SJCRH30 (cell line): ENCODE measurements around the gene CHCHD6. TPM values are rescaled to one million over a fixed set of nuclear protein-coding genes. Genes with fewer than 3 reads are reported as not detected.

Experiments
- DNase-seq, 2 experiments: peaks; one replicate each; pipeline ENCODE4 v3.0.0-alpha.2; 2015 to 2020
- H3K27ac ChIP-seq: fragments of 250-450 bp; sonication (Bioruptor Pico); 2 replicates; pipeline ENCODE4 v1.5.1; 2020; ENCODE audit warnings: mild to moderate bottlenecking, moderate library complexity
- H3K27me3 ChIP-seq: fragments of 250-450 bp; sonication (Bioruptor Pico); 2 replicates; pipeline ENCODE4 v1.5.1; 2020; ENCODE audit warnings: mild to moderate bottlenecking, moderate library complexity
- H3K36me3 ChIP-seq: fragments of 250-450 bp; sonication (Bioruptor Pico); 2 replicates; pipeline ENCODE4 v1.5.1; 2020; ENCODE audit warnings: mild to moderate bottlenecking, moderate library complexity
- H3K4me1 ChIP-seq: fragments of 250-450 bp; sonication (Bioruptor Pico); 2 replicates; pipeline ENCODE4 v1.5.1; 2020; ENCODE audit warnings: mild to moderate bottlenecking, moderate library complexity
- H3K4me3 ChIP-seq: fragments of 250-450 bp; sonication (Bioruptor Pico); 2 replicates; pipeline ENCODE4 v1.5.1; 2020; ENCODE audit warnings: mild to moderate bottlenecking, moderate library complexity
- H3K9me3 ChIP-seq: fragments of 250-450 bp; sonication (Bioruptor Pico); replicated peaks from 2 replicates; pipeline ENCODE4 v1.5.1; 2020; ENCODE audit warnings: mild to moderate bottlenecking, moderate library complexity
- total RNA-seq: library from RNA; depleted of rRNA; stranded (reverse); fragments of >200 nt; shearing (Covaris generic); gene quantifications from 2 replicates; pipeline ENCODE4 v1.2.3, GENCODE V29; 2014

Gene CHCHD6
- total RNA-seq, 1 experiment from 2014 or later = 24.2 TPM

- no peak for DNase-seq
- no peaks in the 10 kb centered on the region for H3K27me3 ChIP-seq
- H3K27ac ChIP-seq = no peak overlapping the region
Observed at GRCh38 chr3:126963261-126964190, 259.5 kb downstream of the CHCHD6 start.

GRCh38 chr3:126964261-126964660 lies 260.2 kb downstream of the CHCHD6 start:
- DNase-seq = no peak
- Histone ChIP-seq H3K36me3 (no peaks in the 10 kb centered on the region), H3K27me3 (no peaks in the 10 kb centered on the region), H3K27ac (no peak overlapping the region), H3K4me3 (no peak overlapping the region), H3K9me3 (no peaks in the 10 kb centered on the region), H3K4me1 (no peaks in the 10 kb centered on the region)

More at GRCh38 chr3:126963261-126964190, 259.5 kb downstream of the CHCHD6 start:
- H3K4me1 ChIP-seq = no peaks in the 10 kb centered on the region
- H3K9me3 ChIP-seq = no peaks in the 10 kb centered on the region
- H3K36me3 ChIP-seq = no peaks in the 10 kb centered on the region
- no peak overlapping the region for H3K4me3 ChIP-seq

- Histone ChIP-seq H3K27me3 (no peaks in the 10 kb centered on the region), H3K4me1 (no peaks in the 10 kb centered on the region), H3K27ac (no peak overlapping the region), H3K36me3 (no peaks in the 10 kb centered on the region), H3K9me3 (no peaks in the 10 kb centered on the region), H3K4me3 (no peak overlapping the region)
- peak in 1 of 2 experiments; percentile 27 for DNase-seq
Observed at GRCh38 chr3:126964950-126965349, 260.9 kb downstream of the CHCHD6 start.

GRCh38 chr3:126965526-126966080 lies 261.6 kb downstream of the CHCHD6 start:
- DNase-seq = no peak
- Histone ChIP-seq H3K36me3 (no peaks in the 10 kb centered on the region), H3K9me3 (no peaks in the 10 kb centered on the region), H3K27ac (no peak overlapping the region), H3K4me1 (no peaks in the 10 kb centered on the region), H3K27me3 (no peaks in the 10 kb centered on the region), H3K4me3 (no peak overlapping the region)

GRCh38 chr3:126967386-126967785 lies 263.3 kb downstream of the CHCHD6 start:
- H3K4me3 ChIP-seq = no peak overlapping the region
- no peak for DNase-seq
- no peaks in the 10 kb centered on the region for H3K4me1 ChIP-seq
- no peaks in the 10 kb centered on the region for H3K27me3 ChIP-seq
- H3K9me3 ChIP-seq = no peaks in the 10 kb centered on the region
- no peak overlapping the region for H3K27ac ChIP-seq
- no peaks in the 10 kb centered on the region for H3K36me3 ChIP-seq

- no peak overlapping the region for H3K27ac ChIP-seq
- H3K27me3 ChIP-seq = no peaks in the 10 kb centered on the region
- H3K36me3 ChIP-seq = no peaks in the 10 kb centered on the region
- H3K9me3 ChIP-seq = no peaks in the 10 kb centered on the region
- no peak for DNase-seq
- H3K4me1 ChIP-seq = no peaks in the 10 kb centered on the region; the same call in 1 of the 2 replicates
- H3K4me3 ChIP-seq = no peak overlapping the region
Observed at GRCh38 chr3:126968391-126969390, 264.7 kb downstream of the CHCHD6 start.

- Histone ChIP-seq H3K4me3 (no peak overlapping the region), H3K27ac (no peak overlapping the region)
- no peak for DNase-seq
Observed at GRCh38 chr3:126969586-126969985, 265.5 kb downstream of the CHCHD6 start.

GRCh38 chr3:126970101-126970500 lies 266.1 kb downstream of the CHCHD6 start:
- H3K27ac ChIP-seq = no peak overlapping the region
- no peaks in the 10 kb centered on the region for H3K36me3 ChIP-seq
- no peaks in the 10 kb centered on the region for H3K27me3 ChIP-seq
- peaks cover 6% of the 10 kb centered on the region; the same call in 1 of the 2 replicates for H3K9me3 ChIP-seq
- no peaks in the 10 kb centered on the region; the same call in 1 of the 2 replicates for H3K4me1 ChIP-seq
- no peak for DNase-seq
- no peak overlapping the region for H3K4me3 ChIP-seq

More at GRCh38 chr3:126969586-126969985, 265.5 kb downstream of the CHCHD6 start:
- H3K36me3 ChIP-seq = no peaks in the 10 kb centered on the region
- no peaks in the 10 kb centered on the region; the same call in 1 of the 2 replicates for H3K4me1 ChIP-seq
- no peaks in the 10 kb centered on the region for H3K27me3 ChIP-seq
- peaks cover under 1% of the 10 kb centered on the region; the same call in 1 of the 2 replicates for H3K9me3 ChIP-seq

- no peak for DNase-seq
- Histone ChIP-seq H3K27ac (no peak overlapping the region), H3K4me1 (no peaks in the 10 kb centered on the region; the same call in 1 of the 2 replicates), H3K27me3 (no peaks in the 10 kb centered on the region), H3K36me3 (no peaks in the 10 kb centered on the region), H3K4me3 (no peak overlapping the region), H3K9me3 (peaks cover 6% of the 10 kb centered on the region; the same call in 1 of the 2 replicates)
Observed at GRCh38 chr3:126970921-126971320, 266.9 kb downstream of the CHCHD6 start.

- H3K9me3 ChIP-seq = peaks cover 6% of the 10 kb centered on the region; the same call in 1 of the 2 replicates
- H3K36me3 ChIP-seq = no peaks in the 10 kb centered on the region
- no peak overlapping the region for H3K4me3 ChIP-seq
- peak; percentile 61 to 62 for DNase-seq
- no peak overlapping the region for H3K27ac ChIP-seq
- H3K27me3 ChIP-seq = no peaks in the 10 kb centered on the region
- no peaks in the 10 kb centered on the region; the same call in 1 of the 2 replicates for H3K4me1 ChIP-seq
Observed at GRCh38 chr3:126971891-126972351, 267.9 kb downstream of the CHCHD6 start.

- no peak for DNase-seq
- H3K9me3 ChIP-seq = peaks cover 6% of the 10 kb centered on the region; the same call in 1 of the 2 replicates
- H3K4me1 ChIP-seq = no peaks in the 10 kb centered on the region; the same call in 1 of the 2 replicates
- H3K27me3 ChIP-seq = no peaks in the 10 kb centered on the region
- H3K36me3 ChIP-seq = no peaks in the 10 kb centered on the region
- no peak overlapping the region for H3K27ac ChIP-seq
- H3K4me3 ChIP-seq = no peak overlapping the region
Observed at GRCh38 chr3:126972866-126973265, 268.8 kb downstream of the CHCHD6 start.

- H3K4me3 ChIP-seq = no peak overlapping the region
- no peak overlapping the region for H3K27ac ChIP-seq
- no peaks in the 10 kb centered on the region; the same call in 1 of the 2 replicates for H3K4me1 ChIP-seq
- no peak for DNase-seq
- H3K27me3 ChIP-seq = no peaks in the 10 kb centered on the region
- H3K9me3 ChIP-seq = peaks cover 6% of the 10 kb centered on the region; the same call in 1 of the 2 replicates
- no peaks in the 10 kb centered on the region for H3K36me3 ChIP-seq
Observed at GRCh38 chr3:126973814-126974213, 269.8 kb downstream of the CHCHD6 start.

GRCh38 chr3:126974756-126975155 lies 270.7 kb downstream of the CHCHD6 start:
- Histone ChIP-seq H3K36me3 (no peaks in the 10 kb centered on the region), H3K4me3 (no peak overlapping the region), H3K27me3 (no peaks in the 10 kb centered on the region), H3K4me1 (no peaks in the 10 kb centered on the region; the same call in 1 of the 2 replicates), H3K27ac (no peak overlapping the region), H3K9me3 (peaks cover 6% of the 10 kb centered on the region; the same call in 1 of the 2 replicates)
- no peak for DNase-seq

- H3K9me3 ChIP-seq = peaks cover 6% of the 10 kb centered on the region; the same call in 1 of the 2 replicates
- H3K36me3 ChIP-seq = no peaks in the 10 kb centered on the region
- H3K27ac ChIP-seq = no peak overlapping the region
- DNase-seq = no peak
- no peak overlapping the region for H3K4me3 ChIP-seq
- no peaks in the 10 kb centered on the region for H3K27me3 ChIP-seq
- no peaks in the 10 kb centered on the region; the same call in 1 of the 2 replicates for H3K4me1 ChIP-seq
Observed at GRCh38 chr3:126976906-126977305, 272.9 kb downstream of the CHCHD6 start.
